ENCODE measurements around the gene TTLL9.

DNA sequence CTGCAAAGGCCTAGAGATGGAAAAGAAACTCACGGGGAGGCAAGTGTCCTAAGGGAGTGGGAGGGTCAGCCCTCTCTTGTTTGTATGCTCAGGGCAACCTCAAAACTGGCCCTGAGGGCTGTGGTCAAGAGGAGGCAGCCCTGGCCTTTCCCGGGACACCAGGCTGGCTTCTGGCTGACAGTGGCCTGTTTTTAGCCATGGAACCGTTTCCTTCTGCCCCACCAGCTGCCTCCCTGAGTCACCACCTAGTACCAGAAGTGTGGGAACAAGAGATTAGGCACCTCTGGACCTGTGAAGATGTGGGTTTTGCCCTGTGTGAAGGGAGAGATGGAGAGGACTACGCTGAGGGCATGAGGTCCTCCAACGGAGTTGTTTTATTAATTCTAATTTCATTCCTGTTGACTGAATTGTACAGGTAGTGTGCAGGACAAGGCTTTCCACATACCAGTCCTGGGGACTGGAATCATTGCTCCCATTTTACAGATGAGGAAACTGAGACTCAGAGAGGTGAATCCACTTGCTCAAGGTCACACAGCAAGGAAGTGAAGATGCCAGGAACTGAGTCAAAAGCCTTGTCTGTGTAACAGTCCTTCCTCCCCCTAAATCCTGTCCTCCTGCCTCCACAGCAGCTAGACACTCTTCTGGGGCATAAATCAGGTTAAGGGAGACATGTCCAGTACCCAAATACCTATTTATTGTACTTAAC lies 30.5 kb upstream of the TTLL9 start:
- TF ChIP-seq, protein P1, sequence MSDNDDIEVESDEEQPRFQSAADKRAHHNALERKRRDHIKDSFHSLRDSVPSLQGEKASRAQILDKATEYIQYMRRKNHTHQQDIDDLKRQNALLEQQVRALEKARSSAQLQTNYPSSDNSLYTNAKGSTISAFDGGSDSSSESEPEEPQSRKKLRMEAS (IDR thresholded peaks at IDR 0.05; ENCODE audit: low read depth), result no peak
- TF ChIP-seq FOSL2 (IDR thresholded peaks at IDR 0.05; ENCODE audit: borderline replicate concordance, low read depth) (no peak), EZH2phosphoT487 (IDR thresholded peaks at IDR 0.05; ENCODE audit: borderline replicate concordance, low read depth) (no peak), POLR2AphosphoS5 (IDR thresholded peaks at IDR 0.05; ENCODE audit: low read depth, low read length) (no peak)

Data from SK-N-SH (cell line).